NCI-H1048 (cell line): ENCODE results near the gene EPHX1.

ENCODE experiments used
- DNase-seq: peaks from one replicate; lab custom pipeline; 2025; lab: John Stamatoyannopoulos, UW

The EPHX1 gene

DNA sequence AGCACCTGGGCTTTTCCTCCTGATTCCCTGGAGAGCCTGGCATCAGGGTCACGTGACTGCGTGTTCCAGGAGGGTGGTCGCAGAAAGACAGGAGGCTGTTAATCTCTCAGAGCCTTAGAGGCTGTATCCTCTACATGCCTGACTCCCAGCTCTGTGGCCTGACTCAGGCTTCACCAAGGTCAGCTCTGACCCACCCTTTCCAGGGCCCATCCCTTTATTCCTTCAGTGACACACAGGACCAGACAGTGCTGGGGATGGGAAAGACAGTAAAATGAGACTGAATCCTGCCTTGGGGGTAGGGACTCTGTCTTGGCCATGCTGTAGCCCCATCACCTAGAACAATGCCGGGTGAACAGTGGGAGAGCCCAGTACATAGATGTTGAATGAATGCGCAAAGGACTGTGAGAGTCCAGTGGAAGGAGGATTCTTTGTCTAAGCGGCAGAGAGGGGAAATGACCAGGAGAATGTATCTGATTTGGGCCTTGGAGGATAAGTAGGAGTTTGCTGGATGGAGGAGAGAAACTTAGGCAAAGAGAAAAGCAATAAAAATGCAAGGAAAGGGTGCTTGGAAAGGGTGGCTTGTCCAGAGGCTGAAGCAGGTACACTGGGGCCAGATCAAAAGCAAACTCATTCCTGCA, 33.0 kb downstream of the EPHX1 start:
- no peak for DNase-seq

DNA sequence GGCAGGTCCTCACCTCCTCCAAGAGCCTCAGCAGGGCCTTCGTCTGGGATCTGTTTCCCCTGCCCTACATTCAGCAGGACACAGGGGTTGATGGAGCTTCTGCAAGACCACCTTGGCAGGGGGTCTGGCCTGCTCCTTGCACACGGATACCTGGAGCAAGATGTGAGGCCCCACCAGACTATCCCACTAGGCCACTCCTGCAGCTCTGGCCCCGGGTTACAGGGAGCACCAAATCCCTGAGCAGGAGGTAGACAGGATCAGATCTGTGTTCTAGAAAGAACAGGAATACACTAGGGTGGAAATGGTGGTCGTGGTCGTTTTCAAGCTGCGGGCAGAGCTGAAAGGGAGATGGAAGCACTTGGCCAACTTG, 33.5 kb downstream of the EPHX1 start:
- no peak for DNase-seq

DNA sequence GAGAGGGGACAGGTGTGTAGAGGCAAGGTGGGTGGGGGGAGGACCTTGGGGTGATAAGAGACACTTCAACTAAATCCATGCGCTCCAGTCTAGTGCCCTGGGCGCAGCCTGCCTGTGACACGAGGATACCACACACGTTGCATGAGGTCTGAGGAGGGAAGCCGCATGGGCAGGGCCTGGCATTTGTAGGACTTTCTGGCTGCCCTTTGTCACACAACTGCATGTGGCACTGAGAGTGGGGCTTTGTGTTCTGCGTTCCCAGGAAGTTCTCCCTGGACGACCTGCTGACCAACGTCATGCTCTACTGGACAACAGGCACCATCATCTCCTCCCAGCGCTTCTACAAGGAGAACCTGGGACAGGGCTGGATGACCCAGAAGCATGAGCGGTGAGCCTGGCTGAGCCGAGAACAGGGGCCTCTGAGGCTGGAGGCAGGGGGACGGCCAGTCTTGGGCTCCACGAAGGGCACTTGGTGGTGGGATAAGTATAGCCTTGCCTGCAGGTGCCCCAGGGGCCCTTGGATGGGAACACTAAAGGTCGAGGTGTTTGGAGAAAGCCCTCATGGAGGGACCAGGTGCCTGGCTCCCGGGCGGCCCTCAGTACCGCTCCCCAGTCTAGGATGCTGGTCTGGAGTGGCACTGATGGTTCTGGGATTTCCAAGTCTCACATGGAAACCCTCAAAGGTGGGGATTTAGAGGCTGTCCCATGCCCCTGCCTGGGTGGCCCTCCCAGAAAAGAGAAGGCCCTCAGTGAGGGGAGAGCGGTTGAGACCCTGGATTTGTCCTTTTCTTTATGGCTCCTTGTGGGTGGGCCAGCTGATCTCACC, 34.5 kb downstream of the EPHX1 start:
- no peak for DNase-seq

DNA sequence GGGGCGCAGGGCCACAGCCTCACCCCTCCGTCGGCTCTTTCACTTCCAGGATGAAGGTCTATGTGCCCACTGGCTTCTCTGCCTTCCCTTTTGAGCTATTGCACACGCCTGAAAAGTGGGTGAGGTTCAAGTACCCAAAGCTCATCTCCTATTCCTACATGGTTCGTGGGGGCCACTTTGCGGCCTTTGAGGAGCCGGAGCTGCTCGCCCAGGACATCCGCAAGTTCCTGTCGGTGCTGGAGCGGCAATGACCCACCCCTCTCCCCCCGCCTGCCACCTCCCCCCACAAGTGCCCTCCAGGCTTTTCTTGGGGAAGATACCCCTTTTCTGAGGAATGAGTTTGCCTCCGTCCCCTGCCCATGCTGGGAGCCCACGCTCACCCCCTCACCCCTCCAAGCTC, 35.2 kb downstream of the EPHX1 start:
- DNase-seq: no peak

DNA sequence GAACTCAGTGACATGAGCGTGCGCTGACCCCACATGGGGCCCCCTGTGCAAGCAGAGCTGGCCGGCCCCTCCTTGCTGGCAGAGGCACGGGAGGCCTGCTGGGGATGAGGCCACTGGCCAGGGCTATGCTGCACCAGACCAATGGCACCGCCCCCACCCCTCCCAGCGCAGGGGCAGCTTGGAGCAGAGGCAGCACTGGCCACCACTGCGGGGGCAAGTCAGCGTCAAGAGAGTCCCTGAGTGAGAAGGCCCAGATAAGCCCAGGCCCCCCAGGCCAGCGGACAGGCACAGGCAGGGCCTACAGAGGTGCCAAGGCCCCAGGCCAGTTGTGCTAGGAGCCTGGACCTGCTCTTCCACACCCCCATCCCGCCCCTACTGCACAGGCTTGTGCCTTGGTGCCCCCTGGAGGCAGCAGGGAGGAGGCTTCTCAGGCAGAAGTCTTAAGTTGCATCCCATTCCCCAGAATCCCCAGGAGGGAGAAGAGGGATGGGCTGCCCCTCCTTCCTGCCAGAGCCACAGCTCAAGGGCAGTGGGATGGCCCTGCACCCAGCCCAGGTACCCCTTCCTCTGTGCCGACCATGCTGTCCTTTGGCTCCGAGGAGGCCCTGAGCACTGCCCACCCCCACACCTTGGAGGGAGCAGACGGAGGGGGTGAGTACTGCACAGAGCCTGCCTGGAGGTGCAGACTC, 35.8 kb downstream of the EPHX1 start:
- no peak for DNase-seq

DNA sequence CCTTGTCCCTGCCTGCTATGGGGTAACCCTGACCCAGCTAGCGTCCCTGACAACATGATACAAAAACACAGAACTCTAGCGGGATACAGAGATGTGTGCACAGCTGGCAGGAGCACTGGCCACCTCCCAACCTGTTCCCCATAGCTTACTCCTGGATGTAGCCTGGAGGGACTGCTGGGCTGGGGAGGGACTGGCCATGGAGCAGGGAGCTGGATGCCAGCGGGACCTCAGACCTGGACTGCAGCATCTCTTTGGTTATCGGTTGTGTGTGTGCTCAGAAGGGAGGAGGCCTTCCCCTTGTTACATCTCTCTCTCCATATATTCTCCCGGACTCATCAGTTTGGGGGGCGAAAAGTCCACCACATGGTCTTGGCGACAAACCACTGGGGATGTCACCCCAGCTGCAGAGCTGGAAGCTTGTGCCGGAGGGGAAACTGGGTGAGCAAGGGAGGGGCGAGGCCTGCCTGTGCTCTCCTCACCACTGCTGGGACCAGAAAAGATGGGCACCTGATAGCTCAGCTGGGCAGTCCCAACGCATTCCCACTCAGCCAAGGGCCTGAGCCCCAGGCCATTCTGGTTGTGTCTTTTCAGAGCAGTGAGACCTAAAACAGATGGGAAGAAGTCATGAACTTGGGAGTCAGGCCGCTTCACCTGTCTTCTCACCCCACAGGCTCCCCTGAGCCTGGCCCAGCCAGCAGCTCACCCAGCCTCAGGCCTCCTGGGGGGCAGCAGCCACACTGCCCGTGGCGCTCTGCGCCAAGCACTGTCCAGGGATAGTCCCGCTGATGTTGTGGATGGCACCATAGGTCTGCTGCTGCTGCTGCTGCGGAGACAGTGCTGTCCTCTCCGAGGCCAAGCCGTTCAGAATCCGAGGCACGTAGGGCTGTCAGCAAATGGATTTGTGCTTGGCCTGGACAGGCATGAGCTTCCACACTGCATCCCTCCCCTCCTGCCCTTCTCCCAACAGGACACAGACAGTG, 36.7 kb downstream of the EPHX1 start:
- no peak for DNase-seq

DNA sequence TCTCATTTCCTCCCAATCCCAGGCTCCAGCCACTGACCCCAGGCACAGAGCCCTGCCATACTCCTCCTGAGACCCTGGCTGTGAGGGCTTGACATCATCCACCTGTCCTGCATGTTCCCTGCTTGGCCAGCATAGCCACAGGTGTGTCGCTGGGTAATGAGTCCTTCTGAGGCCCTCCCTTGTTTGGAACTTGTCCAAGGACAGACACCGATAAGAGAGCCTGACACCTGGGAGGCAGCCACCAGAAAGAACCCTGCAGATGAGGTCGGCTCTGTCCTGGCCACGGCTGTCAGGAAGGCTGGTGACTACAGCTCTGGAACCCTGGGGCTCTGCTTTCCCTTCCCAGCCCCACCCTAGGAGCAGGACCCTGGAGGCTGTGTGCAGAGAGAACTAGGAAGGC, 37.7 kb downstream of the EPHX1 start:
- DNase-seq: no peak

DNA sequence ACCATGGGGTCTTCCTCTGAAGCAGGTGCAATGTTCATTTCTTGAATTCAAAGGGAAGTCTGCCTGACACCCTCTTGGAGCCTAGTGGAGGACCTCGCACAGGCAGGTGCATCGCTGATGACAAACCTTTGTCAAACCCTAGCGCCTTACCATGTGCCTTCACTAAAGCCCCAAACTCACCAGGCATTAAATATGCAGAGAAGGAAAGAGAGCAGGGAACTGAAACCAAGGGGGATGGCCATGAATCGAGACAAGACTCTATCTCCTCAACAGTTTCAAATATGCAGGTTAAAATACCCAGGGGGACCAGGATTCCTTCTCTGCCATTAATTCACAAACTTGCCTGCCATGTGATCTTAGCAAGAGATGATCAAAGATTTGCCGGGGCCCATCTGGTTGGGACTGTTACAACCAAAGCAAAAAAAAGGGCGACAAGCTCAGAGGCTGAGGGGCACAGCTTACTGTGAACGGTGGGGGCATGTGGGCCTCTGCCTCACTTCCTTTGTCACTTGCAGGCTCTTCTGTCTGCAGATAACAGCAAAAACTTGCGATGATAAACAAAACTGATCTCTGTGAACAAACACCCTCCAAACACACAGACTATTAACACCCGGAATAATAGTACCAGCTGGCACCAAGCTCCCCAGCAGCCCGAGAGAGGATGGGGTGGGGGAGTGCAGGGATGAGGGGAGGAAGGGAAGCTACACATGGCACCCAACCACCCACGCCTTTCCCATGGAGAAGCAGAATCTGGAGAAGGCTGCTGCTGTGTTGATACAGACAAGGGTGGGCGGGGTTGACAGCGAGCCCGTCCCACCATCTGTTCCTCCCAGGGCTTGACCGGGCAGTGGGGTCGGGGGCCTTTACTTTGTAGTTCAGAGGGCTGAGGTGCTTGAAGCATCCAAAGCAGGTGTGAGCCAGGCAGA, 38.4 kb downstream of the EPHX1 start:
- DNase-seq: no peak

DNA sequence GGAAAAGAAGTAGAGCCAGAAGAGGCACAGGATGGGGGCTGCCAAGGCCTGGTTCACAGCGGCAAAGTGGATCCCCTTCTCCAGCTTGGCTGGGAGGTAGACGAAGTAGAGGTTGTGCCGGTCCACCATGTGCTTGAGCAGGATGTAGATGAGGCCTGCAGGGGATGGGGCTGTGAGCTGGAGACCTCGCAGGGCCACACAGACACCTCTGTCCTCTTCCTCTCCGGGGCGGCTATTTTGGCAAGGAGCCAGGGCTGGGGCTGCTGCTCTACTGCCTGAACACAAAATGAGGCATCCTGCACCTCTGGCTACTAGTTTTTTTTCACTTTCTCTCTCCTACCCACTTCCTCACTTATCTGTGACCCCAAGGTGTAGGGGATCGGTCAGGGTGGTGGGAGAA, 40.0 kb downstream of the EPHX1 start:
- DNase-seq: no peak

DNA sequence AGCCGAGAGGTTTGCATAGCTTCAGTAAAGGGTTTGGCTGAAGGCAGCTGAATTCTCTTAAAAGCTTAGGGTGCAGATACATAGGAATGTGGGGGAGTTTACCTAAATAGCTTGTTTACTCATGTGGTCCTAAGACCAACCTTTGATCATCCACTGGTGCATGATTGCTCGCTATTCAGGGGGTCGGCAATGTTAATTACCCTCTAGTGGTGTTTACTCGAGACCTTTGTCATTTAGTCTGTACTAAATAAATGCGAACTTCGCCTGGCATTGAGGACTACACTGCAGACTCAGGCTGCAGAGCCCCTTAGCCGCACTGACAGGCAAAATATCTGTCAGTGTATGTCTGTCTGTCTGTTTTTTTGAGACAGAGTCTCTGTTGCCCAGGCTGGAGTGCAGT, 40.4 kb downstream of the EPHX1 start:
- DNase-seq: no peak

DNA sequence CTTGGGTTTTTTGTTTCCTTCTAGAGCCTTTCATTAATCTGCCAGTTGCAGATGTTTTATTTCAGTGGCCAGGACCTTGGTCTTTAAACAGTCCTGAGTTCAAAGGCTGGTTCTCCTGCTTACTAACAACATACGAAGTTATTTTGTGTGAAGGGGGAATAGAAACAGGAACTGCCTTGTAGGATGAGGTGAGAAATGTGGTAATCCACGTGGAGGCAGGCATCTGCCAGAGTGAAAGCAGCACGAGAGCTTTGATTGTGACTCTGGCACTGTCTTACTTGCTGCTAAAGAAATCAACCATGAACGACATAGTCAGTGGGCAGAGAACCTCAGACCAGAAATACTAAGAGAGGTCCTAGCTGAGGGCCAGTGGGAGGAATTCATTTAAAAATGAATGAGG, 41.9 kb downstream of the EPHX1 start:
- DNase-seq: no peak

DNA sequence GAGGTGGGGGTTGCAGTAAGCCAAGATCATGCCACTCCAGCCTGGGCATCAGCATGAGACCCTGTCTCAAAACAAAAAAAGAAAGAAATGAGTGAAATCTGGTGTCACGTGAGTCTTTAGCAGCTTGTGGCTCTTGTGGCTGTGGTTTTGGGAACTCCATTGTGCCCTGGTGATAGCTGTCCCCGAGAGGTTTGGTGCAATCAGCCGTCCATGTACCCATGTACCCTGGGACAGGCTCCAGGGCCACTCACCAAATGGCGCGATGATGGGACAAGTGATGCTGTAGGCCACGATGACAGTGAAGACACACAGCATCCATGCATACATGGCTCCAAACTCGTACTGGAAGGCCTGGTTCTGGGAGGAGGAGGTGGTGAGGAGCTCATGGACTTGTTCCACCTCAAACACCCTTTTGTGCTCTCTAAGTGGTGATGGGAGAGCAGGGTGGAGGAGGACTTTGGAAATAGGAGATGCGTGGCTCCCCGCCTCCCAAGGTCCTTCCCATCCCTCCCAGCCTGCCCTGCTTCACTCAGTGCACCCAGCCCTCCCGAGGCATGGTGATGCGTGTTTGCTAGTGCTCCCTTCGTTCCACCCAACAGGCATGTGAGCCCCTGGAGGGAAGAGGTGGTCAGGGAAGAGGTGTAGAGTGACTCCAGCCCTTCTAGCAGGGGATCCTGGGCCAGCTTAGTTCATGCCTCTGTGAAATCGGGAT, 42.6 kb downstream of the EPHX1 start:
- DNase-seq: no peak

DNA sequence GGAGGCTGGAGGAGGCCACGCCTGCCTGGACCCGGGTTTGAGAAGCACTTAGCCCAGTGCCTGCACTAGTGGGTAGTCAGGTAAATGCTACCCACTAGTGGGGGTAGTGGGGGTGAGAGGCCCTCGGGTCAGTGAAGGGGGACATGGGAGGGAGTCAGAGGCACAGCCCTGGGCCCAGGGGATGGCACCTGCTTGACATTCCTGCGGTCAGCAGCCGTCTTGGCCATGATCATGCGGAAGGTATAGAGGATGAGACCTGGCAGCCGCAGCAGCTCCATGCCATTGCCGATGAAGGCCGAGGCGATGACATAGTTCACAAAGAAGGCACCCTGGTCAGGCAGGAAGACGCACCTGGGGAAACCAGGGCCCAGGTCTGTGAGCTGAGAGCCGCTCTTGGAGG, 43.5 kb downstream of the EPHX1 start:
- DNase-seq: no peak

DNA sequence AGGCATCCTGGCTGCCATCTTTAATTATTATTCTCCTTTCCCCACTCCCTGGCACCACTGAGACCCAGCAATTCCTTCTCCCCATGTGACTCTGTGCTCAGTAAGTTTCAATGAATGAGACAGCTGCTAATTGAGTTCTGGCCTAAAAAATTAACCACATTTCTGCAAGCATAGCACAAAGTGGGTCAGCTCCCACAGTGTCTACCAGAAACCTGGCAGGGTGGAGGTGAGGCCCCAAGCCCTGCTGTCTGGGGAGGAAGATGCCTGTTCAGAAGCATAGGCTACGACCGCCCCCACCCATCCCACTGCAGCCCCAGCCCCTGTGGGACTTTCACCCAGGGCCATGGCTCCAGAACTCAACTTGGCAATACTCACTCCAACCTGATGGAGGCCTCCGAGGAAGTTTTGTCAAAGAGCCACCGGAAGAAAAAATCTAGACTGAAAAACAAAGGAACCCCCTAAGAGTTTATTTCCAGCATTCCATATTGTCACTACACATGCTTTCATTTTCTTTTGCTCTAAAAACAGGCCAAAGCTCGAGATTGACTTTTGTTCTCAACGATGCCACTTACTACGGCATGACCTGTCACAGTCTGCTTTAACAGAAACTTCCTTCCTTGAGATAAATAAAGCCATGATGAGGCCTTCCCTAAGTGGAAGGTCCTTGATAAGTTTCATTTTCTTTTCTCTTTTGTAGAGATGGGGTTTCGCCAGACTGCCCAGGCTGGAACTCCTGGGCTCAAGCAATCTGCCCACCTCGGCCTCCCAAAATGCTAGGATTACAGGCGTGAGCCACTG, 45.8 kb downstream of the EPHX1 start:
- DNase-seq: no peak

DNA sequence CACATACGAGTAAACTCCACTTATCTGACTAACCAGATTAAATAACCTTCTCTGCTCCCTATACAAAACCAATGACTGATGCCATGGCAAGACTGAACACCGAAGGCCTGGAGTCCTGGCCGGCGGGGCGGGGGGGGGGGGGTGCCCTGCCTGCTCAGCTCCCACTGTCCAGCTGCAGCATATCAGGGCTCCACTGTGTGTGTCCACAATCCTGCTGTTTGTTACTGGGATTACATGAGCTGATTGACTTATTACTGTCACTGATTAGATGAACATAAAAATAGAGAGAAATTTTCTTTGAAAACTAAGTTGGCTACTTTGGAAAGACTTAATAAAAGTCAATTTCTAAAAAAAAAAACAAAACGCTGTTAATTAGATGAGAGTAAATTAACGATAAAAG, 47.3 kb downstream of the EPHX1 start:
- DNase-seq: no peak

DNA sequence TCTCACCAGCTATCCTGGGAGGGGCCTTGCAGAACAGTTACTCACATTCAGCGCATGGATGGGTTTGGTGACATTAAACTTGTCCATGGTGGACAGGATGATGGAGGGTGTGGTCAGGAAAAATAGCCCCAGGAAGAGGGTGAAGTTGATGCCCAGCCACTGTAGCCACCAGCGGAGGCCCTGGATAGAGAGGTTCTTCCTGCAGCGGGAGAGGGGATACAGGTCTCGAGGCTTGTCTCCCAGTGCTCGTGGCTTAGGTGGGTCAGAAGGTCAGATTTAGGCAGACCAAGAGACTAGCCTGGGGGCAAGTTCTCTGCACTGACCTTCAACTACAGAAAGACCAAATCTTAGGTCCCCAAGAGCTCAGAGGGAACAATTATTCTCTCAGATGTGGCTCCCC, 49.2 kb downstream of the EPHX1 start:
- no peak for DNase-seq

DNA sequence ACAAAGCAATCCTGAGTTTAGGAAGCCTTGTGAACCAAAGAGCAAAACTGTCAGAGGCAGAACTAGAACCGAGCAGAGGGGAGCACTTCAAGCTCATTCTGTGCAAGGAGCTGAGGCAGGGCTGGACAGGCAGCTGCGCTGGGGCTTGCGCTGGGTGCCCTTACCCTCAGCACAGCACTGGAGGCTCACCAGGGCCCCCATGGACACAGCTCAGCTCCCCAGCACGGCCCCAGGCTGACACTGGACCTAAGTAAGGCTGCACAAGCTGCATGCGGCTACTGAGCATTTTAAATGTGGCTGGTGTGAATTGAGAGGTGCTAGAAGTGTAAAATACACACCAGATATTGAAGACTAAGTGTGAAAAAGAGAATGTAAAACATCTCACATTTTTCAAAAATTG, 50.2 kb downstream of the EPHX1 start:
- no peak for DNase-seq

DNA sequence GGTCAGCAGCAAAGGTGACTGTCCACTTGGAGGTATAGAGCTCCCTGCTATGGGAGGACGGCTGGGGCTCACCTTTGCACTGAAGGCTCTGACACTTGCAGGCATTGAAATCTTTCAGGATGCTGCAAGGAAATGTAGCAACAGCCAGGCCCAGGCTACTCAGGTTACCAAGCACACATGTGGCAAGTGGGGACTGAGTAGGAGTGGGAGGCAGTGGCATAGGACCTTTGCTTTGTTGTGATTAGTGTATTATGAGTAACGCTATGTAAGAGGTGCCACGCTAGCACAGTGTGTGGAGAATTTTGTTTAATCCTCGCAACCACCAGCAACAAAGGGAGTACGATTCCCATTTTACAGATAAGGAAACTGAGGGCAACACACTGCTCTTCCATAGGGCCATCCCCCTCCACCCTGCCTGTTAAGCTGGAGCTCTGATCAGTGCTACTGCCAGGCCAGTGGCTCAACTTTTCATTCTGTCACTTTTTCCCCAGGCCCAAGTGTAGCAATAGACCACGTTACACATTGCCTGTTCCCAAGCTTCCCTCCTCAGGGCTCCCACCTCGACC, 51.0 kb downstream of the EPHX1 start:
- no peak for DNase-seq
